Trophoblast cell (in vitro differentiated cells and primary cell): ENCODE results near the gene CEND1.

Experiments
- DNase-seq, 2 donors: peaks; one replicate each; pipeline ENCODE4 v3.0.0-alpha.2; 2016
- H2AFZ ChIP-seq: 2 replicates; pipeline ENCODE4 v1.6.1; 2013; ENCODE audit warnings: low read length, moderate library complexity, mild to moderate bottlenecking; ENCODE audit not compliant: insufficient read depth, poor library complexity
- H2AK5ac ChIP-seq: 2 replicates; pipeline ENCODE4 v1.6.1; 2013; ENCODE audit warnings: mild to moderate bottlenecking, low read length
- H2BK120ac ChIP-seq: 2 replicates; pipeline ENCODE4 v1.6.1; 2013; ENCODE audit warnings: low read length, mild to moderate bottlenecking, moderate library complexity; ENCODE audit not compliant: insufficient read depth, poor library complexity
- H2BK12ac ChIP-seq: 2 replicates; pipeline ENCODE4 v1.6.1; 2013; ENCODE audit warnings: mild to moderate bottlenecking, low read length, moderate library complexity
- H2BK5ac ChIP-seq: 2 replicates; pipeline ENCODE4 v1.6.1; 2013; ENCODE audit warnings: low read length, low read depth, moderate library complexity, mild to moderate bottlenecking; ENCODE audit not compliant: poor library complexity
- H3K14ac ChIP-seq: 2 replicates; pipeline ENCODE4 v1.6.1; 2013; ENCODE audit warnings: mild to moderate bottlenecking, low read length
- H3K18ac ChIP-seq: 2 replicates; pipeline ENCODE4 v1.6.1; 2013; ENCODE audit warnings: mild to moderate bottlenecking, low read length
- H3K23ac ChIP-seq: 2 replicates; pipeline ENCODE4 v1.6.1; 2013; ENCODE audit warnings: low read length
- H3K27ac ChIP-seq: 2 replicates; pipeline ENCODE4 v1.5.1; 2013; ENCODE audit warnings: low read depth, mild to moderate bottlenecking, inconsistent platforms, low read length, moderate library complexity
- H3K27me3 ChIP-seq: 2 replicates; pipeline ENCODE4 v1.6.1; 2013; ENCODE audit warnings: inconsistent platforms, mild to moderate bottlenecking, low read length, moderate library complexity; ENCODE audit not compliant: insufficient read depth
- H3K36me3 ChIP-seq, 2 experiments: 1 replicate in 1 of 2; 2 replicates in 1 of 2; pipeline ENCODE4 v1.6.1; 2013; ENCODE audit warnings: low read length in 2 of 2, mild to moderate bottlenecking in 2 of 2, moderate library complexity in 1 of 2; ENCODE audit not compliant: insufficient read depth in 2 of 2, control insufficient read depth in 1 of 2
- H3K4ac ChIP-seq: 2 replicates; pipeline ENCODE4 v1.6.1; 2013; ENCODE audit warnings: low read depth, mild to moderate bottlenecking, low read length, moderate library complexity
- H3K4me1 ChIP-seq, 2 experiments: 1 replicate in 1 of 2; 2 replicates in 1 of 2; pipeline ENCODE4 v1.6.1; 2013; ENCODE audit warnings: low read length in 2 of 2, mild to moderate bottlenecking in 2 of 2, moderate library complexity in 1 of 2; ENCODE audit not compliant: insufficient read depth in 2 of 2, control insufficient read depth in 1 of 2
- H3K4me2 ChIP-seq: 2 replicates; pipeline ENCODE4 v1.6.1; 2013; ENCODE audit warnings: inconsistent platforms, mild to moderate bottlenecking, low read length, moderate library complexity
- H3K4me3 ChIP-seq: 2 replicates; pipeline ENCODE4 v1.5.1; 2013; ENCODE audit warnings: mild to moderate bottlenecking, low read depth, low read length, inconsistent platforms
- H3K79me1 ChIP-seq: one replicate; pipeline ENCODE4 v1.6.1; 2013; ENCODE audit warnings: low read length
- H3K79me2 ChIP-seq: 2 replicates; pipeline ENCODE4 v1.6.1; 2013; ENCODE audit warnings: low read length, mild to moderate bottlenecking; ENCODE audit not compliant: control insufficient read depth, insufficient read depth, poor library complexity
- H3K9ac ChIP-seq: 2 replicates; pipeline ENCODE4 v1.6.1; 2013; ENCODE audit warnings: mild to moderate bottlenecking, low read length
- H3K9me3 ChIP-seq: 2 replicates; pipeline ENCODE4 v1.6.1; 2013; ENCODE audit warnings: low read depth, mild to moderate bottlenecking, control low read depth, inconsistent platforms, low read length; ENCODE audit not compliant: insufficient read depth
- H4K12ac ChIP-seq: 2 replicates; pipeline ENCODE4 v1.6.1; 2013; ENCODE audit warnings: low read depth, mild to moderate bottlenecking, low read length, moderate library complexity
- H4K8ac ChIP-seq: 2 replicates; pipeline ENCODE4 v1.6.1; 2013; ENCODE audit warnings: low read depth, mild to moderate bottlenecking, low read length, moderate library complexity
- H4K91ac ChIP-seq: one replicate; pipeline ENCODE4 v1.6.1; 2013; ENCODE audit warnings: low read depth, mild to moderate bottlenecking, low read length, moderate library complexity
- WGBS: extraction: QIAGEN DNeasy Blood & Tissue Kit; methylation state at CpG from one replicate; pipeline ENCODE4 v1.1.7; 2013; ENCODE audit warnings: missing lambda C conversion rate; ENCODE audit not compliant: insufficient read length, insufficient coverage; ENCODE audit errors: extremely low coverage; 5-methylcytosine and 5-hydroxymethylcytosine counted together

Gene CEND1

DNA sequence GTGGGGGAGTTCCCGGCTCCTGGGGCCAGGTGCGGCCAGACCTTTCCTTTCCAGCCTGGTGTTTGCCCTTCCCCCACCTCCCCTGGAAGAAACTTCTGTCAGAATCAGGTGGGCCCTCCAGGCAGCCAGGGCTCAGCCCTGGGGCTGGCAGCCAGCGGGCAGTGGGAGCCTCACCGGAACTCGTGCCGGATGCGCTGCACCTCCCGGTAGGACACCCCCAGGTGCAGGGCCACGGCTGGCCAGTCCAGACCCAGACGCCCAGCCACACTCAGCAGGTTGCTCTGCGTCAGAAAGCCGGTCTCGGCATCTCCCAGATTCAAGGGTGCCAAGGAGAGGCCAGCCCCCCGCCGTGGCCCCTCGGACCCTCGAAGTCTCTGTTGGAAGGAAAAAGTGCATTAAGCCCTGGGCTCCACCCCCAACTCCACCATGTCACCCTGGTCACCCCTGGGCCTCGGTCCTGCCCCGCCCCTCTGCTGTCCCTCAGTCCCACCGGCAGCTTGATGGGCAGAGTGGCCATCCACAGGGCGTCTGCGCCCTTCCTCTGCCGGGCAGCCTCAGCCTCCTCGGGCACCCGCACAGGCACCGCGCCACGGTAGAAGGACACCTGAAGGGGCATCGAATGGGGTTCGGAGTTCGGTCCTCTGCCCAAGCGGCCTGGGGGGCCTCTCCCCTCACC is 9.9 kb upstream of the CEND1 start:
- no peak overlapping the region for H3K4me2 ChIP-seq
- DNase-seq, result no peak
- no peaks in the 10 kb centered on the region for H3K27me3 ChIP-seq
- no peak overlapping the region for H2BK5ac ChIP-seq
- peaks cover 15% of the 10 kb centered on the region for H3K79me1 ChIP-seq
- H3K23ac ChIP-seq, result no peak overlapping the region
- no peak overlapping the region for H3K9ac ChIP-seq
- no peak overlapping the region for H2BK12ac ChIP-seq
- no peak overlapping the region for H4K8ac ChIP-seq
- no peak overlapping the region for H3K27ac ChIP-seq
- peaks cover 5% of the 10 kb centered on the region for H3K9me3 ChIP-seq
- no peak overlapping the region for H4K12ac ChIP-seq
- no peak overlapping the region for H3K18ac ChIP-seq
- no peak overlapping the region for H3K4ac ChIP-seq
- H4K91ac ChIP-seq, result no peak overlapping the region
- no peak overlapping the region for H2AK5ac ChIP-seq
- no peak overlapping the region for H3K14ac ChIP-seq
- H2BK120ac ChIP-seq, result no peak overlapping the region
- no peak overlapping the region for H2AFZ ChIP-seq
- H3K79me2 ChIP-seq, result peaks cover 8% of the 10 kb centered on the region
- peaks cover 26 to 31% of the 10 kb centered on the region in 2 experiments for H3K4me1 ChIP-seq
- WGBS, result no CpG with 5 or more reads among the region's 32 CpGs
- peaks cover 43 to 46% of the 10 kb centered on the region in 2 experiments for H3K36me3 ChIP-seq
- H3K4me3 ChIP-seq, result no peak overlapping the region

DNA sequence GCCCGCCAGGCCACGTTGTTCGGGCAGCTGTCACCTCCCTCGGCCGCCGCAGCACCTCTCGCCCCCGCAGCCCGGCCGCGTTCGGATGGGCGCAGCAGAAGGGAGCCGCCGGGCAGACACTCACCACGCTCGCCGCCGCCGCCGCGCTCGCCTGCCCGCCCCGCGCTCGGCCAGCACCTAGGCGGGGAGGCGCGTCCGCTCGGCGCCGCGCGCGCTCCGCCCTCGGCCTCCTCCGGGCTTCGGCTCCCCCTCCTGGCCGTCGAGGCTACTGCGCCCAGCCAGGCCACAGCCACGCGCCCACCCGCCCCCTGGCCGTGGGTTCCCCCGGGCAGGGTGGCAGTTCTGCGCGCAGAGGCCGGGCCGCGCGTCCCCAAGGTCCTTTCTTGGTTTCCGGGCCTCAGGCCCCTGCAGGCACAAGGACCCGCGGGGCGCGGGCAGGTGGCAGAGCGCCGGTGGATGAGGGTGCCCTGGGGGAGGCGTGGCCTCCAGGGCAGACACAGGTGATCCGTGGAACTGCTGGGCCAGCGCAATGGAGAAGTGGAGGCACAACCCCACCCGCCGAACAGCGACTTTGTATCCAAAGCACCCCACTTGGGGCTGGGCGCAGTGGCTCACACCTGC is 8.3 kb upstream of the CEND1 start, which contains the start of gene SLC25A22:
TSS of gene SLC25A22 (minus strand) at position 189 of the 621 bp plus-strand sequence. CDS start 3,275 bp downstream, outside the sequence.
- no peak within 1 kb of the TSS for H3K23ac ChIP-seq
- H3K14ac ChIP-seq, result peak within 1 kb of the TSS; percentile 85
- H3K36me3 ChIP-seq, result peaks cover 57 to 60% of the 10 kb centered on the region in 2 experiments
- peaks cover 5% of the 10 kb centered on the region for H3K9me3 ChIP-seq
- peak within 1 kb of the TSS; percentile 50 for H3K27ac ChIP-seq
- peaks cover 14 to 17% of the 10 kb centered on the region in 2 experiments for H3K4me1 ChIP-seq
- peak within 1 kb of the TSS; percentile 94 for H3K18ac ChIP-seq
- no CpG with 5 or more reads among the region's 69 CpGs for WGBS
- H4K8ac ChIP-seq, result peak within 1 kb of the TSS; percentile 91
- H3K79me1 ChIP-seq, result peaks cover 6% of the 10 kb centered on the region
- peak within 1 kb of the TSS; percentile 92 for H3K4me2 ChIP-seq
- H4K12ac ChIP-seq, result peak within 1 kb of the TSS; percentile 65
- peak within 1 kb of the TSS; percentile 63 for H3K4ac ChIP-seq
- H2BK120ac ChIP-seq, result peak within 1 kb of the TSS; percentile 20
- DNase-seq, result peak; percentile 70 to 89
- peak within 1 kb of the TSS; percentile 40 for H2AK5ac ChIP-seq
- H2BK12ac ChIP-seq, result no peak within 1 kb of the TSS
- H3K27me3 ChIP-seq, result no peaks in the 10 kb centered on the region
- peak within 1 kb of the TSS; percentile 83 for H3K9ac ChIP-seq
- peaks cover 6% of the 10 kb centered on the region for H3K79me2 ChIP-seq
- H2AFZ ChIP-seq, result peak within 1 kb of the TSS; percentile 80
- peak within 1 kb of the TSS; percentile 90 for H4K91ac ChIP-seq
- H3K4me3 ChIP-seq, result peak within 1 kb of the TSS; percentile 88
- peak within 1 kb of the TSS; percentile 51 for H2BK5ac ChIP-seq

DNA sequence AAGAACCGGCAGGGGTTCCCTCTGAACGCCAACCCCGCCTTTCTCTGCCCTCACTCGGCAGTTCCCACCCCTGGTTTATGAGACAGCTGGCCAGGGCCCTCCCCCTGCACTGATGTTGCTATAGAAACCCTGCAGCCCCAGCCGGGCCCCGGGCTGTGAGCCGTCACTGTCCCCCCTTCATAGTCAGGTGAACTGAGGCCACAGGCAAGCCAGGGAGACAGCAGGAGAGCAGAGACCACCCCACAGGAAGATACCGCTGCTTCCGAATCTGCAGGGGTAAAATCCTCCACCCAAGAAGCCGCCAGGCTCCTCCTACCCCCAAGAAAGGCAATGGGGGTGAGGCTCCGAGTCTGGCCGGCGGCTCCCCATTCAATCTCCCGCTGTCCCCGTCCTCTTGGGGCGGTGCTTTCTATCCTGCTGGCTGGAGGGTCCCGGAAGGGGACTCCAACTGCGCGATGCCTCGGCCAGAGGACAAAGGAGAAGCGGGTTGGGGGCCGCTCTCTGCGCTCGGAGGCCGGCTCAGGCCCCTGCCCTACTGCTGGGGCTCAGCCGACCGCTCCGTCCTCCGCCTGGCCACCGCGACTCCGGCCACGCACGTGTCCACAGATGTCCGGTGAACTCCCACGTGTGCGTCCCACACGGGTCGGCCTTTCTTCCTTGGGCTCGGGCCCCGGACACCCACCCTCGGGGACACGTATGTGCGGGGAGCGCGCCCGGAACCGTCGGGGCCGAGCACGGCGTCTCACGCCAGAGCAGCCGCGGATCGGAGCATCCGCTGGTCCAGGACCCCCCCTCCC is 7.6 kb upstream of the CEND1 start:
- no CpG with 5 or more reads among the region's 57 CpGs for WGBS
- peak overlapping the region; percentile 90 for H4K91ac ChIP-seq
- H3K4ac ChIP-seq, result peak overlapping the region; percentile 63
- peak overlapping the region; percentile 50 for H3K27ac ChIP-seq
- peaks cover 14 to 17% of the 10 kb centered on the region in 2 experiments for H3K4me1 ChIP-seq
- peaks cover 56 to 58% of the 10 kb centered on the region in 2 experiments for H3K36me3 ChIP-seq
- no peak overlapping the region for H3K23ac ChIP-seq
- H2BK12ac ChIP-seq, result no peak overlapping the region
- peaks cover 5% of the 10 kb centered on the region for H3K9me3 ChIP-seq
- no peaks in the 10 kb centered on the region for H3K27me3 ChIP-seq
- peak overlapping the region; percentile 83 for H3K9ac ChIP-seq
- H3K4me3 ChIP-seq, result peak overlapping the region; percentile 88
- H2AK5ac ChIP-seq, result peak overlapping the region; percentile 40
- H4K8ac ChIP-seq, result peak overlapping the region; percentile 91
- peak overlapping the region; percentile 65 for H4K12ac ChIP-seq
- H3K79me2 ChIP-seq, result peaks cover 6% of the 10 kb centered on the region
- peak overlapping the region; percentile 94 for H3K18ac ChIP-seq
- peak overlapping the region; percentile 92 for H3K4me2 ChIP-seq
- peak overlapping the region; percentile 51 for H2BK5ac ChIP-seq
- peak overlapping the region; percentile 85 for H3K14ac ChIP-seq
- peak overlapping the region; percentile 80 for H2AFZ ChIP-seq
- H2BK120ac ChIP-seq, result peak overlapping the region; percentile 20
- DNase-seq, result no peak
- H3K79me1 ChIP-seq, result peaks cover 6% of the 10 kb centered on the region

DNA sequence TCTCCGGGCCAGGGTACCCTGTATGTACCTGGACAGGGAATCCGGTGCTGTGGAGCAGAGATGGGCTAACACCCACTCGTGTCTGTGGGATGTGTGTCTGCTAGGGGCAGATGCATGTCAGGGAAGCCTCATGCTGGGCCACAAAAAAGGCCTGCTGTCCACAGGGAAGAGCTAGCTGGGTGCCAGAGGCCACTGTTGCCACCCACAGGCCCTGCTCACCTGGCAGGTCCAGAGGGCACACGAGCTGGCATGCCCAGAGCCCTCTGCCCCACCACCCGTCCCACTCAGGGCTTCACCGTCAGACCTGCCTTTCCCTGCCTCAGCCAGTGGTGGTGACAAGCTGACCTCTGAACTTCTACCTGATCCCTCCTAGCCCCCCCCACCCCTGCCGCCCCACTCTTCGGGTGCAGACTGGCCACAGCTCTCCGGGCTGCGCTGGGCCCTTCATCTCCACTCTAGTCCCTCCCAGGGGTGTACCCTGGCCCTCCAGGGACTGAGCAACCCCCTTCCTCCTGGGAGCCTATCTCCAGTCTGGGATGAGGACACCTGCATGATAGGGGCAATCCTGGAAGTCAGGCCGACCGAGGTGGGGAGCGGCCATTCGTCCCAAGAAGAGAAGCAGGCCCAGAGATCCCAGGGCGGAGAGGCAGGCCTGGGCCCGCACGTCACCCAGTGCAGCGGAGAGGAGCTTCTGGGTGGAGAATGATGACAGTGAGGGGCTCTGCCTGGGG is 6.8 kb upstream of the CEND1 start:
- H3K79me2 ChIP-seq, result peaks cover 6% of the 10 kb centered on the region
- peak overlapping the region; percentile 66 for H4K12ac ChIP-seq
- WGBS, result no CpG with 5 or more reads among the region's 18 CpGs
- H3K79me1 ChIP-seq, result peaks cover 6% of the 10 kb centered on the region
- no peak overlapping the region for H2BK120ac ChIP-seq
- H3K4me3 ChIP-seq, result peak overlapping the region; percentile 88
- no peak overlapping the region for H3K4ac ChIP-seq
- peak overlapping the region; percentile 92 for H3K4me2 ChIP-seq
- DNase-seq, result peak in 1 of 2 donors; percentile 40
- H3K23ac ChIP-seq, result no peak overlapping the region
- H3K14ac ChIP-seq, result peak overlapping the region; percentile 2
- peaks cover 1% of the 10 kb centered on the region for H3K9me3 ChIP-seq
- no peak overlapping the region for H2BK5ac ChIP-seq
- no peak overlapping the region for H2BK12ac ChIP-seq
- no peak overlapping the region for H3K27ac ChIP-seq
- peak overlapping the region; percentile 0 for H3K9ac ChIP-seq
- peak overlapping the region; percentile 91 for H4K8ac ChIP-seq
- H3K27me3 ChIP-seq, result no peaks in the 10 kb centered on the region
- no peak overlapping the region for H2AFZ ChIP-seq
- peak overlapping the region; percentile 21 for H4K91ac ChIP-seq
- H2AK5ac ChIP-seq, result peak overlapping the region; percentile 34
- peak overlapping the region; percentile 3 for H3K18ac ChIP-seq
- peaks cover 14 to 17% of the 10 kb centered on the region in 2 experiments for H3K4me1 ChIP-seq
- peaks cover 56 to 58% of the 10 kb centered on the region in 2 experiments for H3K36me3 ChIP-seq
